Astrocyte (in vitro differentiated cells and primary cell): Measurements from ENCODE around the gene DMTF1. TPM values are rescaled to one million over a fixed set of nuclear protein-coding genes. Genes with fewer than 3 reads are reported as not detected.

Experiments used
- DNase-seq: peaks from one replicate; pipeline ENCODE4 v3.0.0-alpha.2; 2010; ENCODE audit warnings: low read depth
- FAIRE-seq: peaks from 2 replicates; lab custom pipeline; 2011; peaks lifted over from hg19 to GRCh38; lab: Jason Lieb, UNC
- H2AFZ ChIP-seq: 2 replicates; pipeline ENCODE4 v1.6.0; 2012; ENCODE audit warnings: low read depth, low read length, inconsistent platforms
- H3K27ac ChIP-seq: 2 replicates; pipeline ENCODE4 v1.5.1; 2011; ENCODE audit warnings: low read depth, low read length, inconsistent platforms
- H3K27me3 ChIP-seq: 2 replicates; pipeline ENCODE4 v1.6.0; 2011; ENCODE audit warnings: low read length, inconsistent platforms; ENCODE audit not compliant: insufficient read depth
- H3K36me3 ChIP-seq: 2 replicates; pipeline ENCODE4 v1.5.1; 2011; ENCODE audit warnings: low read length, inconsistent platforms; ENCODE audit not compliant: insufficient read depth
- H3K4me1 ChIP-seq: 2 replicates; pipeline ENCODE4 v1.5.1; 2011; ENCODE audit warnings: low read length, inconsistent platforms; ENCODE audit not compliant: insufficient read depth
- H3K4me2 ChIP-seq: 2 replicates; pipeline ENCODE4 v1.6.0; 2012; ENCODE audit warnings: low read length, inconsistent platforms
- H3K4me3 ChIP-seq: 2 replicates; pipeline ENCODE4 v1.5.1; 2011; ENCODE audit warnings: low read depth, mild to moderate bottlenecking, low read length, inconsistent platforms; ENCODE audit not compliant: insufficient read depth
- H3K79me2 ChIP-seq: 2 replicates; pipeline ENCODE4 v1.6.0; 2012; ENCODE audit warnings: mild to moderate bottlenecking, low read length, inconsistent platforms; ENCODE audit not compliant: insufficient read depth
- H3K9ac ChIP-seq: 2 replicates; pipeline ENCODE4 v1.6.0; 2012; ENCODE audit warnings: mild to moderate bottlenecking, low read length, inconsistent platforms
- H3K9me3 ChIP-seq: 2 replicates; pipeline ENCODE4 v1.5.1; 2012; ENCODE audit warnings: low read depth, mild to moderate bottlenecking, low read length, inconsistent platforms; ENCODE audit not compliant: insufficient read depth
- H4K20me1 ChIP-seq: 2 replicates; pipeline ENCODE4 v1.6.0; 2012; ENCODE audit warnings: low read length, inconsistent platforms; ENCODE audit not compliant: insufficient read depth
- H3K27ac Mint-ChIP-seq: one replicate; pipeline ENCODE4 v1.8.0; 2021; ENCODE audit warnings: mild to moderate bottlenecking, mixed read lengths; ENCODE audit not compliant: unreplicated experiment
- H3K27me3 Mint-ChIP-seq: one replicate; pipeline ENCODE4 v1.8.0; 2021; ENCODE audit warnings: low read depth, mixed read lengths; ENCODE audit not compliant: unreplicated experiment
- H3K36me3 Mint-ChIP-seq: one replicate; pipeline ENCODE4 v1.8.0; 2021; ENCODE audit warnings: low read depth, mixed read lengths; ENCODE audit not compliant: unreplicated experiment
- H3K4me1 Mint-ChIP-seq: one replicate; pipeline ENCODE4 v1.8.0; 2021; ENCODE audit warnings: low read depth, mixed read lengths; ENCODE audit not compliant: unreplicated experiment
- H3K4me3 Mint-ChIP-seq: one replicate; pipeline ENCODE4 v1.8.0; 2021; ENCODE audit warnings: mild to moderate bottlenecking, moderate library complexity, mixed read lengths; ENCODE audit not compliant: unreplicated experiment
- H3K9me3 Mint-ChIP-seq: one replicate; pipeline ENCODE4 v1.8.0; 2021; ENCODE audit warnings: mild to moderate bottlenecking, mixed read lengths; ENCODE audit not compliant: unreplicated experiment
- EZH2 ChIP-seq: IDR thresholded peaks from 2 replicates; pipeline ENCODE4 v1.6.1; 2012; ENCODE audit warnings: mild to moderate bottlenecking, low read length, inconsistent platforms; ENCODE audit not compliant: insufficient read depth
- total RNA-seq: library from RNA; stranded (reverse); gene quantifications from 2 replicates; pipeline ENCODE4 v1.2.1, GENCODE V29; 2021
- TF ChIP-seq, protein P1 (sequence below): IDR thresholded peaks from 2 replicates; pipeline ENCODE4 v1.5.1; 2011; ENCODE audit warnings: low read depth, mild to moderate bottlenecking, inconsistent platforms, low read length, moderate library complexity; ENCODE audit not compliant: insufficient read depth

The DMTF1 gene
- total RNA-seq, 1 donor from 2014 or later = 89.2 TPM

DNA sequence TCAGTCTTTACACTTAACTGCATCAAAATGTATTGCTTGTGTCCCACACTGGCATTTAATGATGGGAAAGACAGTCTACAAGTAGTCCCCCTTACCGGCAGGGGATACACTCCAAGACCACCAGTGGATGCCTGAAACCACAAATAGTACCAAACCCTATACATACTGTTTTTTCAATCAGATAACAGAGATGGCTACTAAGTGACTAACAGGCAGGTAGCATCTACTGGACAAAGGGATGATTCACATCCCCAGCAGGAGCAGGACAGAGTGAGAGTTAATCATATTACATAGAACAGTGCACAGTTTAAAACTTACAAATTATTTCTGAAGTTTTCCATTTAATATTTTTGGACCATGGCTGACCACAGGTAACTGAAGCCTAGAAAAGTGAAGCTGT, 54.1 kb downstream of the DMTF1 start:
- no peak overlapping the region for H3K4me3 ChIP-seq
- H3K79me2 ChIP-seq = peaks cover 62% of the 10 kb centered on the region
- peaks cover 8% of the 10 kb centered on the region for H3K36me3 ChIP-seq
- H4K20me1 ChIP-seq = peaks cover 64% of the 10 kb centered on the region
- Mint-ChIP-seq H3K4me3 (no peak overlapping the region), H3K36me3 (peaks cover 37% of the 10 kb centered on the region), H3K9me3 (peaks cover 18% of the 10 kb centered on the region), H3K27me3 (no peaks in the 10 kb centered on the region), H3K4me1 (peaks cover 13% of the 10 kb centered on the region), H3K27ac (no peak overlapping the region)
- no peaks in the 10 kb centered on the region for H3K27me3 ChIP-seq
- peak; percentile 27 for DNase-seq
- H3K4me2 ChIP-seq = peak overlapping the region; percentile 20
- peak; percentile 55 for FAIRE-seq
- H3K9me3 ChIP-seq = peaks cover 5% of the 10 kb centered on the region
- no peak overlapping the region for H3K27ac ChIP-seq
- H3K4me1 ChIP-seq = peaks cover 6% of the 10 kb centered on the region
- H3K9ac ChIP-seq = no peak overlapping the region
- TF ChIP-seq, protein P1, sequence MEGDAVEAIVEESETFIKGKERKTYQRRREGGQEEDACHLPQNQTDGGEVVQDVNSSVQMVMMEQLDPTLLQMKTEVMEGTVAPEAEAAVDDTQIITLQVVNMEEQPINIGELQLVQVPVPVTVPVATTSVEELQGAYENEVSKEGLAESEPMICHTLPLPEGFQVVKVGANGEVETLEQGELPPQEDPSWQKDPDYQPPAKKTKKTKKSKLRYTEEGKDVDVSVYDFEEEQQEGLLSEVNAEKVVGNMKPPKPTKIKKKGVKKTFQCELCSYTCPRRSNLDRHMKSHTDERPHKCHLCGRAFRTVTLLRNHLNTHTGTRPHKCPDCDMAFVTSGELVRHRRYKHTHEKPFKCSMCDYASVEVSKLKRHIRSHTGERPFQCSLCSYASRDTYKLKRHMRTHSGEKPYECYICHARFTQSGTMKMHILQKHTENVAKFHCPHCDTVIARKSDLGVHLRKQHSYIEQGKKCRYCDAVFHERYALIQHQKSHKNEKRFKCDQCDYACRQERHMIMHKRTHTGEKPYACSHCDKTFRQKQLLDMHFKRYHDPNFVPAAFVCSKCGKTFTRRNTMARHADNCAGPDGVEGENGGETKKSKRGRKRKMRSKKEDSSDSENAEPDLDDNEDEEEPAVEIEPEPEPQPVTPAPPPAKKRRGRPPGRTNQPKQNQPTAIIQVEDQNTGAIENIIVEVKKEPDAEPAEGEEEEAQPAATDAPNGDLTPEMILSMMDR = no peak
- no peak for TF ChIP-seq EZH2
- H2AFZ ChIP-seq = no peak overlapping the region

DNA sequence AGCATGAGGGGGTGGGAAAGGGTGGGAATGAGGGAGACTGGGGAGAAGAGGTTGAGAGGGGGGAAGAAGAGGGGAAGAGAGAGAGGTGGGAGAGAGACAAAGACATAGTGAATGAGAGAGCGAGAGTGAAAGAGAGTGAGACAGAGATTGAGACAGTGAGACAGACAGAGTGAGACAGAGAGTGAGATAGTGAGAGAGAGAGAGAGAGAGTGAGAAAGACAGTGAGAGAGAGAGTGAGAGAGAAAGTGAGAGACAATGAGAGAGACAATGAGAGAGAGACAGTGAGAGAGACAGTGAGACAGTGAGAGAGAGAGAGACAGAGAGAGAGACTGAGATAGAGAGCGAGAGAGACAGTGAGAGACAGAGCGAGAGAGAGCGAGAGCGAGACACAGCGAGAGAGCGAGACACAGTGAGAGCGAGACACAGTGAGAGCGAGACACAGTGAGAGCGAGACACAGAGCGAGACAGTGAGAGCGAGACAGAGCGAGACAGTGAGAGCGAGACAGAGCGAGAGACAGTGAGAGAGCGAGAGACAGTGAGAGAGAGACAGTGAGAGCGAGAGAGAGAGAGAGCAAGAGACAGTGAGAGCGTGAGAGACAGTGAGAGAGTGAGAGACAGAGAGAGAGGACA, 57.2 kb downstream of the DMTF1 start:
- Histone ChIP-seq H3K4me2 (no peak overlapping the region), H3K79me2 (peaks cover 68% of the 10 kb centered on the region), H3K9ac (no peak overlapping the region), H3K4me3 (no peak overlapping the region), H3K9me3 (peaks cover 5% of the 10 kb centered on the region), H3K4me1 (peaks cover 6% of the 10 kb centered on the region), H4K20me1 (peaks cover 76% of the 10 kb centered on the region), H3K36me3 (no peaks in the 10 kb centered on the region), H3K27me3 (no peaks in the 10 kb centered on the region), H3K27ac (no peak overlapping the region), H2AFZ (no peak overlapping the region)
- Mint-ChIP-seq H3K36me3 (peaks cover 29% of the 10 kb centered on the region), H3K27ac (no peak overlapping the region), H3K9me3 (peaks cover 9% of the 10 kb centered on the region), H3K27me3 (no peaks in the 10 kb centered on the region), H3K4me3 (peak overlapping the region; percentile 35), H3K4me1 (peaks cover 27% of the 10 kb centered on the region)
- DNase-seq = no peak
- no peak for TF ChIP-seq EZH2
- TF ChIP-seq, protein P1 = no peak
- FAIRE-seq = no peak

- H3K27me3 Mint-ChIP-seq = no peaks in the 10 kb centered on the region
- H3K79me2 ChIP-seq = peaks cover 71% of the 10 kb centered on the region
- no peak overlapping the region for H3K9ac ChIP-seq
- TF ChIP-seq, protein P1 = no peak
- TF ChIP-seq EZH2 = no peak
- FAIRE-seq = no peak
- H3K36me3 ChIP-seq = no peaks in the 10 kb centered on the region
- H3K4me2 ChIP-seq = no peak overlapping the region
- peaks cover 5% of the 10 kb centered on the region for H3K9me3 Mint-ChIP-seq
- H3K27me3 ChIP-seq = no peaks in the 10 kb centered on the region
- peaks cover 71% of the 10 kb centered on the region for H4K20me1 ChIP-seq
- DNase-seq = no peak
- peaks cover 6% of the 10 kb centered on the region for H3K4me1 ChIP-seq
- H3K27ac ChIP-seq = no peak overlapping the region
- no peak overlapping the region for H3K4me3 ChIP-seq
- H3K4me3 Mint-ChIP-seq = no peak overlapping the region
- H2AFZ ChIP-seq = no peak overlapping the region
- no peaks in the 10 kb centered on the region for H3K9me3 ChIP-seq
- no peak overlapping the region for H3K27ac Mint-ChIP-seq
- peaks cover 27% of the 10 kb centered on the region for H3K4me1 Mint-ChIP-seq
- H3K36me3 Mint-ChIP-seq = peaks cover 25% of the 10 kb centered on the region
Observed at GRCh38 chr7:87210506-87210905, 58.3 kb downstream of the DMTF1 start.
